ENCODE data around the gene ERBB2.

The ERBB2 gene

GRCh38 chr17:39666231-39666600 is 33.6 kb upstream of the ERBB2 start:
- no peak for DNase-seq

DNA sequence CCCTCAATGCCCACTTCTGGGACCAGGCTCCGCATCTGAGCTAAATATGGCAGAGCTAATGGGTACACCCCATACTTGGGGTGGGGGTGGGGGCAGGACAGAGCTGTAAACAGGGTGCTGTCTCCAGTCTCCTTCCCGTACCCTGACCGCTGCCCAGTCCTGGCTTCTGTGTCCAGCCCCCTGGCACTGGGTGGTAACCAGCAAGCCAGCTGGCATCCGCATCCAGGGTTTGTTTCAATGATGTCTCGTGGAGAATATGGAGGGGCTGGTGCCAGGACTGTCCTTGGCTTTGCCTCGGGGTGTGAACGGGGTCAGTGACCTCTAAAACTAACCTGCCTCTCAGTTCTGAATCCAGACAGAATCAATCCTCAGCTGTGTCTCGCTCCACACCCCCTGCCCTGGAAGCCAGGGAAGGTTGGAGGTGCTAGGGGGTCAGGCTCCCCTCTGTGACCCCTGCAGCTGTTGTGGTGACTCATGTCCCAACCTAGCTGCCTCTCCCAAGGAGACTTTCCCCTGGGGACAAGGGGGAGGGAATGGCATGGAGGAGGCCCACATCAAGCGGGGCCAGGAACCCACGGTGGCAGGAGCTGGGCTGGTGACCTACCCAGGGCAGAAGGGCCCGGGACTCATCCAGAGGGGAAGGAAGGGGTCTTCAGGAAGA is 33.1 kb upstream of the ERBB2 start:
- no peak for DNase-seq

DNA sequence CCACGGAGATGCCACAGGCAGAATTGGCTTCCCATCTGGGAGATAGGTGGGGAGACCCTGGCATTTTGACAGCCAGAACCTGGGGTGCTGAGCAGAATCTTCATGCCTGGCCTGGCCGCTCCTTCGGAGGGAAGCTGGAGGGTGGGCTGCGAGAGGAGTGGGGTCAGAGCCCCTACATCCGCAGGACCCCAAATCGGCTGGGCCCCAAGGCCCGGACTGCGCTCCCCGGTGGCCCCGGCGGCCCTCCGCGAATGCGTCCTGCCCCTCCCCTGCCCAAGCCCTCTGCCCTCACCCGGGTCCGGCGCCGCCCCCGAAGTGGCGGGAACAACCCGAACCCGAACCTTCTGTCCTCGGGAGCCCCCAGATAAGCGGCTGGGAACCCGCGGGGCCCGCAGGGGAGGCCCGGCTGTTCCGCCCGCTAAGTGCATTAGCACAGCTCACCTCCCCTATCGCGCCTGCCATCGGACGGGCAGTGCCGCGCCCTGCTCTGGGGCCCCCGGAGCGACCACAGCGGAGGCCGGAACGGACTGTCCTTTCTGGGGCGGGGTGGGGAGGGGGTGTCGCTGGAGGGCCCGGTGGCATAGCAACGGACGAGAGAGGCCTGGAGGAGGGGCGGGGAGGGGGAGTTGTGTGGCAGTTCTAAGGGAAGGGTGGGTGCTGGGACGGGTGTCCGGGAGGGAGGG is 32.5 kb upstream of the ERBB2 start:
- DNase-seq, result peak in 1 of 4 experiments; percentile 14

DNA sequence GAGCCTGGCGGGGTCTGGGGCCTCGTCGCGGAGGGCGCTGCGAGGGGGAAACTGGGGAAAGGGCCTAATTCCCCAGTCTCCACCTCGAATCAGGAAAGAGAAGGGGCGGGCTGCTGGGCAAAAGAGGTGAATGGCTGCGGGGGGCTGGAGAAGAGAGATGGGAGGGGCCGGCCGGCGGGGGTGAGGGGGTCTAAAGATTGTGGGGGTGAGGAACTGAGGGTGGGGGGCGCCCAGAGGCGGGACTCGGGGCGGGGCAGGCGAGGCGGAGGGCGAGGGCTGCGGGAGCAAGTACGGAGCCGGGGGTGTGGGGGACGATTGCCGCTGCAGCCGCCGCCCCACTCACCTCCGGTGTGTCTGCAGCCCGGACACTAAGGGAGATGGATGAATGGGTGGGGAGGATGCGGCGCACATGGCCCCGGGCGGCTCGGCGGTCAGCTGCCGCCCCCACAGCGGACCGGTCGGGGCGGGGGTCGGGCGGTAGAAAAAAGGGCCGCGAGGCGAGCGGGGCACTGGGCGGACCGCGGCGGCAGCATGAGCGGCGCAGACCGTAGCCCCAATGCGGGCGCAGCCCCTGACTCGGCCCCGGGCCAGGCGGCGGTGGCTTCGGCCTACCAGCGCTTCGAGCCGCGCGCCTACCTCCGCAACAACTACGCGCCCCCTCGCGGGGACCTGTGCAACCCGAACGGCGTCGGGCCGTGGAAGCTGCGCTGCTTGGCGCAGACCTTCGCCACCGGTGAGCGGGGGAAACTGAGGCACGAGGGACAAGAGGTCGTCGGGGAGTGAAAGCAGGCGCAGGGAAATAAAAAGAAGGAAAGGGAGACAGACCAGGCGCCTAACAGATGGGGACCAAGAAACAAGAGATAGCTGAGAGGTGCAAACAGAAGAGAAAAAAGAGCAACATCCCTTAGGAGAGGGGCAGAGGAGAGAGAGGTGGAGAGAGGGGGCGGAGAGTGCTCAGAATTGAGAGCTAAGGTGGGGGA is 31.6 kb upstream of the ERBB2 start, which contains the start of gene PNMT:
PNMT (plus strand) TSS at position 509 of the 980 bp plus-strand sequence; CDS start at position 532, 23 bp downstream.
- peak; percentile 23 to 59 (median 48) for DNase-seq

DNA sequence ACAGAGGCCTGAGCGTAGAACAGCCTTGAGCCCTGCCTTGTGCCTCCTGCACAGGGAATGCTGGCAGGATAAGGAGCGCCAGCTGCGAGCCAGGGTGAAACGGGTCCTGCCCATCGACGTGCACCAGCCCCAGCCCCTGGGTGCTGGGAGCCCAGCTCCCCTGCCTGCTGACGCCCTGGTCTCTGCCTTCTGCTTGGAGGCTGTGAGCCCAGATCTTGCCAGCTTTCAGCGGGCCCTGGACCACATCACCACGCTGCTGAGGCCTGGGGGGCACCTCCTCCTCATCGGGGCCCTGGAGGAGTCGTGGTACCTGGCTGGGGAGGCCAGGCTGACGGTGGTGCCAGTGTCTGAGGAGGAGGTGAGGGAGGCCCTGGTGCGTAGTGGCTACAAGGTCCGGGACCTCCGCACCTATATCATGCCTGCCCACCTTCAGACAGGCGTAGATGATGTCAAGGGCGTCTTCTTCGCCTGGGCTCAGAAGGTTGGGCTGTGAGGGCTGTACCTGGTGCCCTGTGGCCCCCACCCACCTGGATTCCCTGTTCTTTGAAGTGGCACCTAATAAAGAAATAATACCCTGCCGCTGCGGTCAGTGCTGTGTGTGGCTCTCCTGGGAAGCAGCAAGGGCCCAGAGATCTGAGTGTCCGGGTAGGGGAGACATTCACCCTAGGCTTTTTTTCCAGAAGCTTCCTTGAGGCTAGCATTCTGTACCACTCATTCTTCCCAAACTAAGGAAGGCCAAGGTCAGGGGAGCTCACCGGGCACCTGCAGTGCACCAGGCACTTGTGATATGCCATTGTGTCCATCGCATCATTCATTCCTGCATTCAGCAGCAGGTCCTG is 29.7 kb upstream of the ERBB2 start:
- DNase-seq, result no peak

GRCh38 chr17:39670746-39671145 is 29.1 kb upstream of the ERBB2 start:
- no peak for DNase-seq

- no peak for DNase-seq
Measured at GRCh38 chr17:39671651-39672521, 28.0 kb upstream of the ERBB2 start.

DNA sequence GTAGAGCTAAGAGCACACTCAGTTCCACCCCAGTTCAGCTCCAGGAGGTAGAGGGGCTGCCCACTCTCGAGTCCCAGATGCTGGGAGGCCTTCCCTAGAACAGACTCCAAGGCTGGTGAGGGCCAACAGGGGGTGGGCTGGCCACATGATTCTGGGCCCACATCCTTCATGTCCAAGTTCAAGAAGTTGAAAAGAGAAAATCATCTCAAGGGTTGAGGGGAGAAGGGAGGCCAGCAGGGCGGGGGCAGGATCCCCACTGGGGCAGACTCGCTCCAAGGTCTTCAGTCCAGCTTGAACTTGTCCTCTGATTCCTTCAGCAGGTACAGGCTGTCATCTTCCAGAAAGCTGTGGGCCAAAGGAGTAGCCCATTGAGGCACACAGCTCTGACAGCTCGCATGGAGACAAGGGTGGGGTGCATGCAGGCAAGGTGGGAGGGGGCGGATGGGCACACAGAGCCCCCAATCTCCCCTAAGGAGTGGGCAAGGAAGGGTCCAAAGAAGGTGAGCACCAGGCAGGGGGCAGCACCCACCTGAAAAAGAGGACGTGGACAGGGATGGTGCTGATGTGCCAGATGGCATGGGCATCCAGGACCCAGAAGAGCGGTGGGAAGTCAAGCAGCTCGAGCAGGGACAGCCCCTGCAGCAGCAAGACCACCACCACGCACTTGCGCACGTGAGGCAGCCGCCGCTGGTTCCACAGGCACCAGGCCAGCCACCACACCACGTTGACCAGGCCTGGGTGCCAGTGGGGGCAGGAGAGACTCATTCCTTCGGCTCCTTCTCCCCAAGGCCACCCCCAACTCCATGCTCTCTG is 27.1 kb upstream of the ERBB2 start:
- DNase-seq, result no peak

- no peak for DNase-seq
Measured at GRCh38 chr17:39673335-39674081, 26.4 kb upstream of the ERBB2 start.

- no peak for DNase-seq
Measured at GRCh38 chr17:39674179-39674578, 25.7 kb upstream of the ERBB2 start.

GRCh38 chr17:39674702-39675389 is 25.0 kb upstream of the ERBB2 start:
- no peak for DNase-seq

GRCh38 chr17:39675390-39676082 is 24.3 kb upstream of the ERBB2 start:
- no peak for DNase-seq

DNA sequence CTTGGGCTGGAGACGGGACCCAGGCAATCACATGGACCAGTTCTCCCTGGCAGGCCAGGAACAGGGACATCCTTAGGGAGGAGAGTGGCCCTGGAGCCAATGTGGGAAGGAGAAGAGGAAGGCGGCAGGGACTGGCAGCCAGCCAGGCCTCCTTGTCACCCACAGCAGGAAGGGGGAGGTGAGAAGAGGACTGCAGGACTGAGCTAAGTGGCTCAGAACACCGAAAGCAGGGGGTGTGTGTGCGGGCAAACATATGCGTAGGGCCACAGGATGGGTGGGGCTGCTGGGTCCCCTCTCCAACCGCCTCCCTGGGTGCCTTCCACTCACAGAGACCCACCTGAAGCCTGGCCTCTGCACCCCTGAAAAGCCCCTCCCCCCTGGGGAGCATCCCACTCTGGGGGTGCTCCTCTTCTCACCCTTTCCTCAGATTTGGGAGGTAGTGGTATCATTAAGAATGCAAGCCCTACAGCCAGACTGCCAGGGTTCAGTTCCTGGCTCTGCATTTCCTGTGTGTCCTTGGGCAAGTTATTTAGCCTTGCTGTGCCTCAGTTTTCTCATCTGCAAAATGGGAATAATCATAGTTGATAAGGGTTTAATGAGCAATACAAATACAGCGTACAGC is 23.6 kb upstream of the ERBB2 start:
- DNase-seq, result peak in 1 of 4 experiments; percentile 20

- no peak for DNase-seq
Measured at GRCh38 chr17:39677072-39677471, 22.8 kb upstream of the ERBB2 start.

DNA sequence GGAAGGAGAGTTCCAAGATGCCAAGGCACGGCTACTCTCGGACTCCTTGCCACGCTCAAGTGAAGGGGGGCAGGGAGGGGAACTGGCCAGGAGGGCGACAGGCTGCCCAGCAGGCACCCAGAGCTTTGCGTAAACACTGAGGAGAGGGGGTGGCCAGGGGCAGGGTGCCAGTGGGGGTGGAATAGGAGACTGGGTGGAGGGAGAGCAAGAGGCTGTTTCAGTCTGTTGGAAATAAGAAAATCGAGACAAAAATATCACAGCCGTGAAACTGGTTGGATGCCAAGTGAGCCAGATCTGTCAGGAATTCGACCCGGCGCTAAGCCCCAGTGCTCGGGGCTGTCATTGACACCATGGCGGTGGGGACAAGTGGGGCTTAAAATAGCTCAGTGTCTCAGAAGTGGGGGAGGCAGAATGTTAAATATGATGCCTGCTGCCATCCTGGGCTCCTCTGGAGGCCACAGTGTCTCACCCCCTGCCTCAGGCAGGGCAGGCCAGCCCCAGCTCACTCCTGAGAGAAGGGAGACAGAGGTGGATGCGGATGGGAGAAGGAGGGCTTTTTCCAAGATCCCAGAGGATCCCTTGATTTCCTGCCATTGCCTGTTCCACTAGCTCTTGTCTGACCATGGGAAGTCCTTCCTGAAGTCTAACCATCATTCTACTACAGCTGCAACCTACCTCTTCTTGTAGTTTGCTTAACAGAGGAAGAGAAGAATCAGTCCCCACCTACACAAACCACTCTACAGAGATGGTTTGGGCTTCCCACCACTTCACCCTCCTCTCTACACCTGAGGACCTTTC is 22.1 kb upstream of the ERBB2 start:
- DNase-seq, result no peak

- no peak for DNase-seq
Measured at GRCh38 chr17:39678340-39679116, 21.3 kb upstream of the ERBB2 start.
